Activated effector memory CD4-positive, alpha-beta T cell treated with anti-CD3 and anti-CD28 coated beads, Interleukin-2, amount 50 U/mL, for 16 hours (primary cell): ENCODE measurements around the gene EXOSC10.
"Not testable (repeated sequence)": the region's sequence is repeated elsewhere in the genome, so short reads cannot be mapped to it uniquely, and the experiment has no call there.

ENCODE experiments used
- DNase-seq: peaks from one replicate; pipeline ENCODE4 v3.0.0-alpha.2; 2020

The EXOSC10 gene

GRCh38 chr1:11044086-11044848 is 55.4 kb downstream of the EXOSC10 start:
- peak; percentile 47 for DNase-seq

GRCh38 chr1:11042995-11043874 is 56.4 kb downstream of the EXOSC10 start:
- DNase-seq: peak; percentile 47

GRCh38 chr1:11042065-11042464 is 57.6 kb downstream of the EXOSC10 start:
- no peak for DNase-seq

- DNase-seq: no peak
Observed at GRCh38 chr1:11041048-11041447, 58.6 kb downstream of the EXOSC10 start.

GRCh38 chr1:11040105-11040429 is 59.6 kb downstream of the EXOSC10 start:
- DNase-seq: not testable (repeated sequence)

- no peak for DNase-seq
Observed at GRCh38 chr1:11039351-11040104, 60.1 kb downstream of the EXOSC10 start.

GRCh38 chr1:11037740-11038182 is 61.9 kb downstream of the EXOSC10 start:
- peak; percentile 95 for DNase-seq

GRCh38 chr1:11037019-11037739 is 62.5 kb downstream of the EXOSC10 start:
- DNase-seq: peak; percentile 41

- DNase-seq: peak; percentile 50
Observed at GRCh38 chr1:11031624-11032262, 67.9 kb downstream of the EXOSC10 start.

- peak; percentile 27 for DNase-seq
Observed at GRCh38 chr1:11030865-11031264, 68.8 kb downstream of the EXOSC10 start.

- no peak for DNase-seq
Observed at GRCh38 chr1:11028018-11028417, 71.7 kb downstream of the EXOSC10 start.

- DNase-seq: no peak
Observed at GRCh38 chr1:11027316-11027715, 72.4 kb downstream of the EXOSC10 start.

GRCh38 chr1:11026903-11027302 is 72.8 kb downstream of the EXOSC10 start:
- no peak for DNase-seq

GRCh38 chr1:11026052-11026451 is 73.6 kb downstream of the EXOSC10 start:
- DNase-seq: no peak

GRCh38 chr1:11025618-11026017 is 74.1 kb downstream of the EXOSC10 start:
- DNase-seq: no peak

GRCh38 chr1:11024874-11025203 is 74.8 kb downstream of the EXOSC10 start:
- no peak for DNase-seq

GRCh38 chr1:11024154-11024873 is 75.4 kb downstream of the EXOSC10 start:
- no peak for DNase-seq

- no peak for DNase-seq
Observed at GRCh38 chr1:11023201-11023600, 76.5 kb downstream of the EXOSC10 start.

- DNase-seq: no peak
Observed at GRCh38 chr1:11019971-11020370, 79.7 kb downstream of the EXOSC10 start.

- not testable (repeated sequence) for DNase-seq
Observed at GRCh38 chr1:11019358-11019757, 80.3 kb downstream of the EXOSC10 start.
